H1 (cell line): ENCODE data around the gene BTBD10. TPM values are rescaled to one million over a fixed set of nuclear protein-coding genes. Genes with fewer than 3 reads are reported as not detected.

ENCODE experiments used
- CTCF ChIA-PET: fragments of 300-600 bp; sonication (Branson Sonifier 250); formaldehyde crosslinking; loops from one replicate; lab custom pipeline; 2021; ENCODE audit not compliant: partially characterized antibody; lab: Charles Lee
- POLR2A ChIA-PET: fragments of 300-600 bp; sonication (Branson Sonifier 250); formaldehyde crosslinking; loops from one replicate; lab custom pipeline; 2021; ENCODE audit warnings: inconsistent platforms; ENCODE audit not compliant: partially characterized antibody; lab: Charles Lee
- DNase-seq, 2 experiments: peaks; one replicate each; pipeline versions ENCODE4 v3.0.0 to v3.0.0-alpha.2; 2010 to 2022; ENCODE audit warnings: low spot score in 2 of 2, low read depth in 1 of 2, mixed read lengths in 1 of 2
- FAIRE-seq: peaks from 2 replicates; lab custom pipeline; 2011; peaks lifted over from hg19 to GRCh38; lab: Jason Lieb, UNC
- H2AFZ ChIP-seq: 2 replicates; pipeline ENCODE4 v1.8.1; 2012; ENCODE audit warnings: low read length, inconsistent platforms
- H2AK5ac ChIP-seq: 2 replicates; pipeline ENCODE4 v1.6.1; 2013; ENCODE audit warnings: low read depth, low read length
- H2BK120ac ChIP-seq: replicated peaks from 2 replicates; pipeline ENCODE3; 2013; ENCODE audit warnings: low read depth, low read length, inconsistent platforms
- H2BK12ac ChIP-seq: 2 replicates; pipeline ENCODE4 v1.6.1; 2013; ENCODE audit warnings: low read depth, low read length
- H2BK15ac ChIP-seq: 2 replicates; pipeline ENCODE4 v1.6.1; 2013; ENCODE audit warnings: low read length
- H2BK20ac ChIP-seq: 2 replicates; pipeline ENCODE4 v1.6.1; 2013; ENCODE audit warnings: low read length
- H2BK5ac ChIP-seq: 2 replicates; pipeline ENCODE4 v1.6.1; 2013; ENCODE audit warnings: low read depth, low read length
- H3K14ac ChIP-seq: 2 replicates; pipeline ENCODE4 v1.6.1; 2013; ENCODE audit warnings: inconsistent platforms; ENCODE audit not compliant: insufficient read length
- H3K18ac ChIP-seq: 2 replicates; pipeline ENCODE4 v1.6.1; 2013; ENCODE audit warnings: low read length; ENCODE audit errors: extremely low read depth
- H3K23ac ChIP-seq: 2 replicates; pipeline ENCODE4 v1.6.1; 2013; ENCODE audit warnings: inconsistent platforms; ENCODE audit not compliant: insufficient read length
- H3K23me2 ChIP-seq: 2 replicates; pipeline ENCODE4 v1.6.1; 2013; ENCODE audit warnings: low read depth, low read length
- H3K27ac ChIP-seq: 2 replicates; pipeline ENCODE4 v1.6.1; 2011; ENCODE audit warnings: low read depth, low read length, inconsistent platforms
- H3K27me3 ChIP-seq, 4 experiments: replicated peaks in 1 of 4; 1 replicate in 1 of 4; 2 replicates in 3 of 4; pipeline versions ENCODE4 v1.6.1 to v1.8.1; 2011 to 2013; ENCODE audit warnings: low read length in 3 of 4, mild to moderate bottlenecking in 3 of 4, inconsistent platforms in 2 of 4, mixed read lengths in 2 of 4, moderate library complexity in 1 of 4; ENCODE audit not compliant: control insufficient read depth in 3 of 4, insufficient read depth in 3 of 4; ENCODE audit errors: extremely low read depth in 1 of 4
- H3K36me3 ChIP-seq, 4 experiments: 2 replicates each; pipeline versions ENCODE4 v1.6.1 to v1.8.1; 2011 to 2013; ENCODE audit warnings: mild to moderate bottlenecking in 4 of 4, low read length in 3 of 4, moderate library complexity in 2 of 4, control low read depth in 1 of 4, inconsistent platforms in 1 of 4; ENCODE audit not compliant: insufficient read depth in 4 of 4, control insufficient read depth in 2 of 4
- H3K4ac ChIP-seq: replicated peaks from 2 replicates; pipeline ENCODE3; 2013; ENCODE audit warnings: low read length, low read depth, mixed read lengths, inconsistent platforms; ENCODE audit not compliant: insufficient read length
- H3K4me1 ChIP-seq, 4 experiments: replicated peaks in 1 of 4; 1 replicate in 1 of 4; 2 replicates in 3 of 4; pipeline versions ENCODE4 v1.6.1 to v1.8.1; 2011 to 2013; ENCODE audit warnings: low read length in 3 of 4, inconsistent platforms in 2 of 4, mixed read lengths in 1 of 4; ENCODE audit not compliant: insufficient read depth in 4 of 4, control insufficient read depth in 3 of 4
- H3K4me2 ChIP-seq, 2 experiments: 2 replicates each; pipeline versions ENCODE4 v1.6.1 to v1.8.1; 2011 to 2013; ENCODE audit warnings: low read depth in 2 of 2, low read length in 2 of 2, control low read depth in 1 of 2, inconsistent platforms in 1 of 2, mild to moderate bottlenecking in 1 of 2; ENCODE audit not compliant: insufficient read depth in 1 of 2
- H3K4me3 ChIP-seq, 4 experiments: fragments of 200-600, 300-600 bp in 1 of 4; sonication (generic), shearing (Covaris generic), sonication (Bioruptor Twin) in 1 of 4; 2 replicates each; pipeline versions ENCODE4 v1.5.1 to v1.8.1; 2011 to 2016; ENCODE audit warnings: low read length in 4 of 4, low read depth in 3 of 4, control low read depth in 2 of 4, inconsistent platforms in 2 of 4, mild to moderate bottlenecking in 2 of 4, mixed read lengths in 1 of 4, moderate library complexity in 1 of 4; ENCODE audit not compliant: insufficient read depth in 2 of 4; ENCODE audit errors: extremely low read depth in 1 of 4
- H3K56ac ChIP-seq: replicated peaks from 2 replicates; pipeline ENCODE3; 2013; ENCODE audit warnings: low read depth, mild to moderate bottlenecking, mixed read lengths, low read length, inconsistent platforms; ENCODE audit not compliant: insufficient read length
- H3K79me1 ChIP-seq: 2 replicates; pipeline ENCODE4 v1.6.1; 2013; ENCODE audit warnings: low read depth, low read length, control low read depth
- H3K79me2 ChIP-seq, 2 experiments: 2 replicates each; pipeline versions ENCODE4 v1.6.1 to v1.8.1; 2012 to 2013; ENCODE audit warnings: low read length in 2 of 2, mild to moderate bottlenecking in 2 of 2, inconsistent platforms in 1 of 2; ENCODE audit not compliant: insufficient read depth in 2 of 2, control insufficient read depth in 1 of 2
- H3K9ac ChIP-seq, 4 experiments: replicated peaks in 1 of 4; 1 replicate in 1 of 4; 2 replicates in 3 of 4; pipeline versions ENCODE4 v1.6.1 to v1.8.1; 2011 to 2013; ENCODE audit warnings: low read depth in 3 of 4, low read length in 3 of 4, control low read depth in 2 of 4, mild to moderate bottlenecking in 2 of 4, moderate library complexity in 2 of 4, inconsistent platforms in 1 of 4; ENCODE audit errors: extremely low read depth in 1 of 4
- H3K9me3 ChIP-seq, 2 experiments: 2 replicates each; pipeline versions ENCODE4 v1.6.1 to v1.8.1; 2012 to 2013; ENCODE audit warnings: mild to moderate bottlenecking in 2 of 2, moderate library complexity in 2 of 2, control low read depth in 1 of 2, inconsistent platforms in 1 of 2, low read depth in 1 of 2, low read length in 1 of 2, mixed read lengths in 1 of 2; ENCODE audit not compliant: insufficient read depth in 2 of 2
- H4K20me1 ChIP-seq, 2 experiments: replicated peaks in 1 of 2; 2 replicates each; pipeline versions ENCODE3 to v1.8.1; 2011 to 2013; ENCODE audit warnings: inconsistent platforms in 2 of 2, low read length in 2 of 2, mild to moderate bottlenecking in 1 of 2; ENCODE audit not compliant: insufficient read depth in 2 of 2, control insufficient read depth in 1 of 2
- H4K5ac ChIP-seq: 2 replicates; pipeline ENCODE4 v1.6.1; 2013; ENCODE audit warnings: low read length, low read depth, mixed read lengths, inconsistent platforms; ENCODE audit not compliant: insufficient read length
- H4K8ac ChIP-seq: 2 replicates; pipeline ENCODE4 v1.8.0; 2013; ENCODE audit warnings: mild to moderate bottlenecking, moderate library complexity, low read length, inconsistent platforms; ENCODE audit not compliant: insufficient read depth; ENCODE audit errors: extremely low read depth
- H4K91ac ChIP-seq: replicated peaks from 2 replicates; pipeline ENCODE3; 2013; ENCODE audit warnings: low read length, mixed read lengths, inconsistent platforms; ENCODE audit not compliant: insufficient read length
- CBX8 ChIP-seq: fragments of 300-800, 300-1000 bp; sonication (generic); IDR thresholded peaks from 2 replicates; pipeline ENCODE4 v1.7.1; 2016; ENCODE audit warnings: low read depth, low read length, borderline replicate concordance
- GABPA ChIP-seq: IDR thresholded peaks from 2 replicates; pipeline ENCODE4 v1.6.1; 2011; ENCODE audit warnings: mild to moderate bottlenecking, low read length, moderate library complexity, borderline replicate concordance; ENCODE audit not compliant: insufficient read depth
- HDAC2 ChIP-seq, 2 experiments: fragments of 300-600 bp in 1 of 2; sonication (generic) in 1 of 2; IDR thresholded peaks; 2 replicates each; pipeline ENCODE4 v1.6.1; 2011 to 2012; ENCODE audit warnings: low read depth in 2 of 2, low read length in 2 of 2, mild to moderate bottlenecking in 2 of 2, moderate library complexity in 2 of 2, borderline replicate concordance in 1 of 2, inconsistent platforms in 1 of 2
- KDM1A ChIP-seq: fragments of 200-600, 300-600 bp; sonication (generic); IDR thresholded peaks from 2 replicates; pipeline ENCODE4 v1.7.1; 2016; ENCODE audit warnings: mild to moderate bottlenecking, low read length, borderline replicate concordance
- KDM5A ChIP-seq: fragments of 200-600 bp; IDR thresholded peaks from 2 replicates; pipeline ENCODE4 v1.7.1; 2012; ENCODE audit warnings: mild to moderate bottlenecking, low read length, inconsistent platforms, mixed read lengths
- NANOG ChIP-seq: IDR thresholded peaks from 2 replicates; pipeline ENCODE4 v1.6.1; 2011; ENCODE audit warnings: low read length, low read depth, mild to moderate bottlenecking, inconsistent platforms; ENCODE audit not compliant: insufficient read depth, poor library complexity, severe bottlenecking
- SIX5 ChIP-seq: IDR thresholded peaks from 2 replicates; pipeline ENCODE4 v1.6.1; 2011; ENCODE audit warnings: mild to moderate bottlenecking, low read depth, low read length
- SP4 ChIP-seq: IDR thresholded peaks from 2 replicates; pipeline ENCODE4 v1.6.1; 2012; ENCODE audit warnings: low read length, inconsistent platforms
- TBP ChIP-seq: IDR thresholded peaks from 2 replicates; pipeline ENCODE4 v1.6.1; 2011; ENCODE audit warnings: low read depth, low read length, improper control_type of control experiment
- ZNF274 ChIP-seq: IDR thresholded peaks from 2 replicates; pipeline ENCODE4 v1.7.0; 2012; ENCODE audit warnings: low read length, borderline replicate concordance; ENCODE audit errors: extremely low read depth
- polyA plus RNA-seq, 7 experiments: library from polyadenylated mRNA; depleted of rRNA in 3 of 7; stranded (reverse) in 5 of 7; unstranded in 2 of 7; fragments of >200 nt in 5 of 7; fragments of 200-250 nt in 2 of 7; gene quantifications; 1 replicate in 5 of 7; 2 replicates in 1 of 7; 4 replicates in 1 of 7; pipeline versions ENCODE4 v1.2.1 to v1.2.3, GENCODE V29; 2011 to 2013; ENCODE audit warnings: missing spikeins in 2 of 7, mixed read lengths in 2 of 7
- total RNA-seq: library from RNA; stranded (reverse); fragmentation: NEBNext Ultra II Directional; extraction: Animal tissue kit (Norgen Biotek cat#: 25700); gene quantifications from 2 replicates; pipeline ENCODE4 v1.2.1, GENCODE V29; 2021

BTBD10 gene
- total and polyA plus RNA-seq, 2 of the 8 experiments (the other 6 are each of a cell fraction or from before 2014, with no cell fraction given) = 13.8 to 22.2 TPM

GRCh38 chr11:13446444-13446843 is 16.6 kb downstream of the BTBD10 start:
- H3K27ac ChIP-seq = no peak overlapping the region
- POLR2A ChIA-PET = interaction anchor here (0.6 kb wide), 1 partner anchor 595 kb away, joined by 3 read pairs; no protein-coding TSS in a partner anchor
- H3K4me2 ChIP-seq = no peak overlapping the region
- no peak overlapping the region for H4K8ac ChIP-seq
- no peaks in the 10 kb centered on the region; a peak in 2 of 7 replicates for H3K4me1 ChIP-seq
- H3K79me2 ChIP-seq = peaks cover 0 to 11% of the 10 kb centered on the region in 2 experiments; a peak in 2 of 4 replicates
- H2BK120ac ChIP-seq = no peak overlapping the region
- H3K79me1 ChIP-seq = no peaks in the 10 kb centered on the region
- no peak overlapping the region for H3K9ac ChIP-seq
- DNase-seq (no peak), FAIRE-seq (no peak)
- no peaks in the 10 kb centered on the region for H3K9me3 ChIP-seq
- H3K18ac ChIP-seq = no peak overlapping the region
- no peak overlapping the region for H3K56ac ChIP-seq
- H3K4ac ChIP-seq = no peak overlapping the region
- H3K27me3 ChIP-seq = no peaks in the 10 kb centered on the region
- H3K14ac ChIP-seq = no peak overlapping the region
- H2BK15ac ChIP-seq = no peak overlapping the region
- no peaks in the 10 kb centered on the region for H3K36me3 ChIP-seq
- CTCF ChIA-PET = no interaction called here
- no peak for TF ChIP-seq HDAC2 (IDR thresholded peaks at IDR 0.05; ENCODE audit: borderline replicate concordance in 1 of 2, low read depth in 2 of 2, low read length in 2 of 2)
- no peak for TF ChIP-seq SIX5
- TF ChIP-seq SP4 = no peak
- TF ChIP-seq NANOG = no peak
- TF ChIP-seq KDM5A = no peak
- TF ChIP-seq TBP = no peak
- TF ChIP-seq GABPA = no peak
- TF ChIP-seq ZNF274 = no peak
- TF ChIP-seq CBX8 = no peak
- TF ChIP-seq KDM1A = no peak
- H4K20me1 ChIP-seq = no peaks in the 10 kb centered on the region
- no peak overlapping the region for H3K4me3 ChIP-seq
- no peak overlapping the region for H2BK5ac ChIP-seq
- H2BK20ac ChIP-seq = no peak overlapping the region
- H4K5ac ChIP-seq = no peak overlapping the region
- no peak overlapping the region for H2BK12ac ChIP-seq
- H2AFZ ChIP-seq = no peak overlapping the region
- H3K23me2 ChIP-seq = no peaks in the 10 kb centered on the region
- H3K23ac ChIP-seq = no peak overlapping the region
- H2AK5ac ChIP-seq = no peak overlapping the region
- no peak overlapping the region for H4K91ac ChIP-seq
